A673 (cell line): Measurements from ENCODE around the gene LRRC41. TPM values are rescaled to one million over a fixed set of nuclear protein-coding genes. Genes with fewer than 3 reads are reported as not detected.
A peak's percentile ranks its signal among the peaks of the same experiment; 100 is the strongest.

Experiments used
- BruUV-seq: library from RNA; stranded (reverse); fragments of 400-500 nt; replicated peaks from 2 replicates; lab custom pipeline; 2021; lab: Mats Ljungman, UMichigan
- CTCF ChIA-PET: fragments of 300-600 bp; sonication (Branson Sonifier 250); formaldehyde crosslinking; loops from one replicate; lab custom pipeline; 2022; ENCODE audit warnings: antibody characterized with exemption; lab: Charles Lee
- POLR2A ChIA-PET: fragments of 300-600 bp; sonication (Branson Sonifier 250); formaldehyde crosslinking; loops from one replicate; lab custom pipeline; 2022; ENCODE audit warnings: antibody characterized with exemption; ENCODE audit not compliant: low non-redundant PET; lab: Charles Lee
- DNase-seq: peaks from one replicate; pipeline ENCODE4 v3.0.0-alpha.2; 2015; ENCODE audit warnings: low spot score
- H3K27ac ChIP-seq: fragments of 200-600 bp; sonication (generic); 2 replicates; pipeline ENCODE4 v1.5.1; 2016; ENCODE audit warnings: mixed run types, low read depth, mild to moderate bottlenecking, mixed read lengths, antibody characterized with exemption, low read length; ENCODE audit not compliant: poor library complexity, severe bottlenecking
- H3K27me3 ChIP-seq: fragments of 200-600 bp; sonication (generic); replicated peaks from 2 replicates; pipeline ENCODE4 v1.6.1; 2017; ENCODE audit warnings: mixed run types, low read depth, mild to moderate bottlenecking, mixed read lengths, antibody characterized with exemption, low read length; ENCODE audit not compliant: insufficient read depth, poor library complexity
- H3K36me3 ChIP-seq: fragments of 200-600 bp; sonication (generic); 2 replicates; pipeline ENCODE4 v1.6.1; 2016; ENCODE audit warnings: mixed run types, mild to moderate bottlenecking, mixed read lengths, antibody characterized with exemption, low read length; ENCODE audit not compliant: insufficient read depth, poor library complexity, severe bottlenecking
- H3K4me1 ChIP-seq: fragments of 200-600 bp; sonication (generic); 2 replicates; pipeline ENCODE4 v1.6.1; 2017; ENCODE audit warnings: mixed run types, mild to moderate bottlenecking, mixed read lengths, antibody characterized with exemption, low read length; ENCODE audit not compliant: insufficient read depth, poor library complexity, severe bottlenecking
- H3K4me3 ChIP-seq: fragments of 200-600 bp; sonication (generic); 2 replicates; pipeline ENCODE4 v1.5.1; 2016; ENCODE audit warnings: low read depth, mixed run types, mild to moderate bottlenecking, mixed read lengths, low read length; ENCODE audit not compliant: poor library complexity, severe bottlenecking
- H3K9me3 ChIP-seq: fragments of 200-600 bp; sonication (generic); 2 replicates; pipeline ENCODE4 v1.6.1; 2016; ENCODE audit warnings: mixed run types, low read depth, mild to moderate bottlenecking, mixed read lengths, antibody characterized with exemption, low read length; ENCODE audit not compliant: poor library complexity, severe bottlenecking
- CTCF ChIP-seq: fragments of 300-800, 200-600 bp; sonication (generic); conservative IDR thresholded peaks from 2 replicates; pipeline ENCODE4 v1.5.1; 2017; ENCODE audit warnings: low read depth, mild to moderate bottlenecking, antibody characterized with exemption, low read length, moderate library complexity, mixed read lengths
- EZH2 ChIP-seq: fragments of 200-600 bp; sonication (generic); IDR thresholded peaks from 2 replicates; pipeline ENCODE4 v1.6.1; 2017; ENCODE audit warnings: borderline replicate concordance, low read depth, mild to moderate bottlenecking, mixed read lengths, antibody characterized with exemption, low read length; ENCODE audit not compliant: poor library complexity, severe bottlenecking
- intact Hi-C: fragments of 100-400 bp; cut with micrococcal nuclease; formaldehyde crosslinking; loops from one replicate; pipeline ENCODE4 v1.10.0; 2022; ENCODE audit not compliant: unreplicated experiment
- total RNA-seq: library from RNA; stranded (reverse); gene quantifications from 2 replicates; pipeline ENCODE4 v1.2.3, GENCODE V29; 2021

The LRRC41 gene
- total RNA-seq, 1 experiment from 2014 or later, result 79.1 TPM

GRCh38 chr1:46289976-46290375 lies 13.4 kb downstream of the LRRC41 start:
- Histone ChIP-seq H3K27me3 (no peaks in the 10 kb centered on the region), H3K4me3 (no peak overlapping the region), H3K27ac (no peak overlapping the region), H3K36me3 (peaks cover 20% of the 10 kb centered on the region), H3K9me3 (no peaks in the 10 kb centered on the region), H3K4me1 (peaks cover 16% of the 10 kb centered on the region)
- ChIA-PET POLR2A (no interaction called here), CTCF (no interaction called here)
- BruUV-seq, result no TSS peak
- DNase-seq, result no peak
- TF ChIP-seq CTCF (no peak), EZH2 (no peak)
- intact Hi-C loops, result no loop called here

- peaks cover 25% of the 10 kb centered on the region for H3K36me3 ChIP-seq
- TF ChIP-seq EZH2, result no peak
- TF ChIP-seq CTCF, result no peak
- no peak overlapping the region for H3K4me3 ChIP-seq
- peaks cover 18% of the 10 kb centered on the region for H3K4me1 ChIP-seq
- POLR2A ChIA-PET, result no interaction called here
- intact Hi-C loops, result no loop called here
- DNase-seq, result no peak
- CTCF ChIA-PET, result no interaction called here
- no TSS peak for BruUV-seq
- no peaks in the 10 kb centered on the region for H3K27me3 ChIP-seq
- H3K9me3 ChIP-seq, result no peaks in the 10 kb centered on the region
- H3K27ac ChIP-seq, result peak overlapping the region; percentile 58
These were observed 14.3 kb downstream of the LRRC41 start for GRCh38 chr1:46289134-46289494.

GRCh38 chr1:46288485-46289133 lies 14.8 kb downstream of the LRRC41 start:
- Histone ChIP-seq H3K9me3 (no peaks in the 10 kb centered on the region), H3K4me3 (no peak overlapping the region), H3K27ac (peak overlapping the region; percentile 58), H3K27me3 (no peaks in the 10 kb centered on the region), H3K36me3 (peaks cover 27% of the 10 kb centered on the region), H3K4me1 (peaks cover 18% of the 10 kb centered on the region)
- no peak for DNase-seq
- intact Hi-C loops, result no loop called here
- TSS peak; percentile 14 for BruUV-seq
- CTCF ChIA-PET, result no interaction called here
- TF ChIP-seq EZH2, result no peak
- TF ChIP-seq CTCF, result no peak
- POLR2A ChIA-PET, result no interaction called here
